CD14-positive monocyte (primary cell): ENCODE measurements around the gene ARHGAP18. TPM values are rescaled to one million over a fixed set of nuclear protein-coding genes. Genes with fewer than 3 reads are reported as not detected.

Experiments
- DNase-seq, 3 donors: peaks; one replicate each; pipeline ENCODE4 v3.0.0-alpha.2; 2011 to 2022
- H2AFZ ChIP-seq: 2 replicates; pipeline ENCODE4 v1.6.0; 2012; ENCODE audit warnings: mild to moderate bottlenecking, low read depth, low read length, inconsistent platforms; ENCODE audit not compliant: insufficient read depth, poor library complexity, severe bottlenecking
- H3K27ac ChIP-seq, 2 donors: 1 replicate in 1 of 2; 2 replicates in 1 of 2; pipeline ENCODE4 v1.5.1; 2012 to 2013; ENCODE audit warnings: low read length in 2 of 2, control low read depth in 1 of 2, inconsistent platforms in 1 of 2, low read depth in 1 of 2, mild to moderate bottlenecking in 1 of 2
- H3K27me3 ChIP-seq, 2 donors: one replicate each; pipeline versions ENCODE4 v1.6.0 to v1.6.1; 2011 to 2013; ENCODE audit warnings: low read length in 2 of 2; ENCODE audit not compliant: control insufficient read depth in 2 of 2, insufficient read depth in 2 of 2
- H3K36me3 ChIP-seq, 2 donors: replicated peaks in 1 of 2; 1 replicate in 1 of 2; 2 replicates in 1 of 2; pipeline versions ENCODE4 v1.5.1 to v1.6.1; 2012 to 2013; ENCODE audit warnings: low read length in 2 of 2, control low read depth in 1 of 2, inconsistent platforms in 1 of 2, mild to moderate bottlenecking in 1 of 2; ENCODE audit not compliant: insufficient read depth in 2 of 2, control insufficient read depth in 1 of 2
- H3K4me1 ChIP-seq, 2 donors: 1 replicate in 1 of 2; 2 replicates in 1 of 2; pipeline versions ENCODE4 v1.5.1 to v1.6.1; 2012 to 2013; ENCODE audit warnings: low read length in 2 of 2, control low read depth in 1 of 2, inconsistent platforms in 1 of 2, mild to moderate bottlenecking in 1 of 2, moderate library complexity in 1 of 2; ENCODE audit not compliant: insufficient read depth in 2 of 2, control insufficient read depth in 1 of 2
- H3K4me2 ChIP-seq: replicated peaks from 2 replicates; pipeline ENCODE3; 2012; ENCODE audit warnings: low read length, moderate library complexity, mild to moderate bottlenecking; ENCODE audit not compliant: poor library complexity, severe bottlenecking; ENCODE audit errors: extremely low read depth
- H3K4me3 ChIP-seq, 3 experiments: fragments of 200-600 bp in 1 of 3; sonication (generic) in 1 of 3; replicated peaks in 1 of 3; 1 replicate in 2 of 3; 2 replicates in 1 of 3; pipeline ENCODE4 v1.5.1; 2011 to 2013; ENCODE audit warnings: low read length in 3 of 3, mild to moderate bottlenecking in 3 of 3, control low read depth in 2 of 3, low read depth in 2 of 3, inconsistent platforms in 1 of 3, moderate library complexity in 1 of 3
- H3K79me2 ChIP-seq: 2 replicates; pipeline ENCODE4 v1.6.0; 2012; ENCODE audit warnings: mild to moderate bottlenecking, control low read depth, inconsistent platforms, low read length, moderate library complexity; ENCODE audit not compliant: insufficient read depth
- H3K9ac ChIP-seq: 2 replicates; pipeline ENCODE4 v1.6.0; 2017; ENCODE audit warnings: low read length, mild to moderate bottlenecking; ENCODE audit not compliant: insufficient read depth, poor library complexity, severe bottlenecking
- H3K9me3 ChIP-seq, 2 donors: replicated peaks in 1 of 2; 1 replicate in 1 of 2; 2 replicates in 1 of 2; pipeline versions ENCODE4 v1.5.1 to v1.6.1; 2012 to 2013; ENCODE audit warnings: low read length in 2 of 2, control low read depth in 1 of 2; ENCODE audit not compliant: control insufficient read depth in 1 of 2, insufficient read depth in 1 of 2
- H4K20me1 ChIP-seq: 2 replicates; pipeline ENCODE4 v1.6.0; 2012; ENCODE audit warnings: mild to moderate bottlenecking, low read length, control low read depth, moderate library complexity; ENCODE audit not compliant: insufficient read depth
- H3K27ac Mint-ChIP-seq, 7 donors: one replicate each; pipeline ENCODE4 v1.8.0; 2020; ENCODE audit warnings: mild to moderate bottlenecking in 7 of 7, mixed read lengths in 7 of 7, moderate library complexity in 6 of 7, inconsistent platforms in 2 of 7
- H3K27me3 Mint-ChIP-seq, 3 donors: one replicate each; pipeline ENCODE4 v1.8.0; 2021 to 2022; ENCODE audit warnings: low read depth in 3 of 3, mild to moderate bottlenecking in 3 of 3, mixed read lengths in 3 of 3, moderate library complexity in 3 of 3, inconsistent platforms in 1 of 3
- H3K36me3 Mint-ChIP-seq, 2 donors: one replicate each; pipeline ENCODE4 v1.8.0; 2020; ENCODE audit warnings: mixed read lengths in 2 of 2, inconsistent platforms in 1 of 2, mild to moderate bottlenecking in 1 of 2
- H3K4me1 Mint-ChIP-seq: one replicate; pipeline ENCODE4 v1.8.0; 2020; ENCODE audit warnings: mild to moderate bottlenecking, mixed read lengths
- H3K4me3 Mint-ChIP-seq, 2 donors: one replicate each; pipeline ENCODE4 v1.8.0; 2020; ENCODE audit warnings: mild to moderate bottlenecking in 2 of 2, mixed read lengths in 2 of 2, moderate library complexity in 1 of 2
- H3K9me3 Mint-ChIP-seq, 7 donors: one replicate each; pipeline ENCODE4 v1.8.0; 2020 to 2022; ENCODE audit warnings: mixed read lengths in 7 of 7, mild to moderate bottlenecking in 6 of 7, moderate library complexity in 6 of 7, inconsistent platforms in 2 of 7
- WGBS: methylation state at CpG from one replicate; pipeline ENCODE4 v1.1.5; 2013; ENCODE audit warnings: missing lambda C conversion rate; ENCODE audit not compliant: insufficient coverage; 5-methylcytosine and 5-hydroxymethylcytosine counted together
- intact Hi-C, 2 donors: fragments of 100-400 bp; cut with micrococcal nuclease; formaldehyde crosslinking; loops; one replicate each; pipeline versions ENCODE4 v1.15.0 to v1.15.1; 2023
- polyA plus RNA-seq, 3 donors: library from polyadenylated mRNA; depleted of rRNA in 1 of 3; unstranded in 2 of 3; stranded (reverse) in 1 of 3; fragments of 300-500 nt in 2 of 3; fragments of >200 nt in 1 of 3; fragmentation: Illumina TruSeq in 2 of 3; gene quantifications; 1 replicate in 2 of 3; 2 replicates in 1 of 3; pipeline ENCODE4 v1.2.3, GENCODE V29; 2012 to 2021
- TF ChIP-seq, protein P1 (sequence below): fragments of 200-600 bp; IDR thresholded peaks from one replicate; pipeline ENCODE4 v1.8.0; 2022; ENCODE audit warnings: antibody characterized with exemption, mild to moderate bottlenecking

ARHGAP18 gene
- polyA plus RNA-seq, 3 donors, result 3.7 to 5.6 (median 3.8) TPM

DNA sequence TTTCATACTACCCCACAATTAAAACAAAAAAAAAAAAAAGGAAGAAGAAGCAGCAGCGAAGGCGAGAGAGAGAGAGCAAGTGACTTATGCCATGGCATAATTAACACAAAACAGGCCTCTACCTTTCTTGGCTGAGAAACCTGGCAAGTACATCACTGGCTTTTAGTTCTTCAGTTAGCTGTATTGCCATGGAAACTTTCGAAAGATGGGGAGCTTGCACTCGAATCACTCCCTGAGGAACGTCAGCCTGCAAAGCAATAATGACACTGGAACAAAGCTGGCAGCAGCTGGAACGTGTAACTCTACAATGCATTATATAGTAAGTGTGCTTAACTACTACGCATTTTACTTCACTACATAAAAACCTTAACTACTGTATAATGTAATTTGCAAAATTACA lies 126.1 kb downstream of the ARHGAP18 start:
- H3K9me3 ChIP-seq, result no peaks in the 10 kb centered on the region
- H3K4me2 ChIP-seq, result no peak overlapping the region
- intact Hi-C loops, result no loop called here
- H3K79me2 ChIP-seq, result no peaks in the 10 kb centered on the region
- no peak overlapping the region for H3K27ac ChIP-seq
- H3K36me3 Mint-ChIP-seq, result peaks cover 6 to 29% of the 10 kb centered on the region in 2 donors
- H3K27ac Mint-ChIP-seq, result peak overlapping the region in 1 of 7 donors; percentile 37
- no peak overlapping the region for H2AFZ ChIP-seq
- peaks cover 0 to 5% of the 10 kb centered on the region in 2 donors for H3K36me3 ChIP-seq
- H3K9me3 Mint-ChIP-seq, result peaks cover 0 to 8% (median 4%) of the 10 kb centered on the region in 7 donors
- H3K27me3 Mint-ChIP-seq, result no peaks in the 10 kb centered on the region
- no peaks in the 10 kb centered on the region for H3K4me1 Mint-ChIP-seq
- DNase-seq, result no peak
- H3K4me3 Mint-ChIP-seq, result no peak overlapping the region
- H3K9ac ChIP-seq, result no peak overlapping the region
- H4K20me1 ChIP-seq, result no peaks in the 10 kb centered on the region
- TF ChIP-seq, protein P1, sequence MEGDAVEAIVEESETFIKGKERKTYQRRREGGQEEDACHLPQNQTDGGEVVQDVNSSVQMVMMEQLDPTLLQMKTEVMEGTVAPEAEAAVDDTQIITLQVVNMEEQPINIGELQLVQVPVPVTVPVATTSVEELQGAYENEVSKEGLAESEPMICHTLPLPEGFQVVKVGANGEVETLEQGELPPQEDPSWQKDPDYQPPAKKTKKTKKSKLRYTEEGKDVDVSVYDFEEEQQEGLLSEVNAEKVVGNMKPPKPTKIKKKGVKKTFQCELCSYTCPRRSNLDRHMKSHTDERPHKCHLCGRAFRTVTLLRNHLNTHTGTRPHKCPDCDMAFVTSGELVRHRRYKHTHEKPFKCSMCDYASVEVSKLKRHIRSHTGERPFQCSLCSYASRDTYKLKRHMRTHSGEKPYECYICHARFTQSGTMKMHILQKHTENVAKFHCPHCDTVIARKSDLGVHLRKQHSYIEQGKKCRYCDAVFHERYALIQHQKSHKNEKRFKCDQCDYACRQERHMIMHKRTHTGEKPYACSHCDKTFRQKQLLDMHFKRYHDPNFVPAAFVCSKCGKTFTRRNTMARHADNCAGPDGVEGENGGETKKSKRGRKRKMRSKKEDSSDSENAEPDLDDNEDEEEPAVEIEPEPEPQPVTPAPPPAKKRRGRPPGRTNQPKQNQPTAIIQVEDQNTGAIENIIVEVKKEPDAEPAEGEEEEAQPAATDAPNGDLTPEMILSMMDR, result no peak
- no peaks in the 10 kb centered on the region for H3K4me1 ChIP-seq
- no peak overlapping the region for H3K4me3 ChIP-seq
- H3K27me3 ChIP-seq, result no peaks in the 10 kb centered on the region
- 100% methylated on average over 1 of the region's 7 CpGs for WGBS

DNA sequence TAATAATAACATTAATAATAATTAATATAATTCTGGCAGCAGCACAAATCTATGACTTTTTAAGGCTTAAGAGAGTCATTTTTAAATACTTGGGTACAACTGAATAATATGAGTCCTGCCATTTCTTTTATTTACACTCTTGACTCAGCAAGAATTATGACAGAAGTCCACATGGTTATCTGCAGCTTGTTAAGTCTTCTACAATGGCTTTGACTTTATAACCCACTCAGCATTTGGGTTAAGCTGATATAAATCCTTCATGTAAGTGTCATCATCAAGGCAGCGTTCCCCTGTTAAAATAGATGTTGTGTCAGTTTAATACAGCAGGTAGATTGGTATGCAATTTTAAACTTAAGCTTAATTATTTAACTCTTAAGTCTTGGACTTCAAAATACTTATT lies 131.7 kb downstream of the ARHGAP18 start:
- intact Hi-C loops, result loop anchor here in 1 of 2 donors (10.0 kb wide), 1 partner anchor 204 kb away; no protein-coding TSS in a partner anchor
- no peak overlapping the region for H3K4me2 ChIP-seq
- Mint-ChIP-seq H3K27ac (no peak overlapping the region), H3K9me3 (peaks cover 0 to 2% (median 0%) of the 10 kb centered on the region in 7 donors), H3K36me3 (peaks cover 2 to 22% of the 10 kb centered on the region in 2 donors), H3K27me3 (no peaks in the 10 kb centered on the region), H3K4me1 (peaks cover 6% of the 10 kb centered on the region), H3K4me3 (no peak overlapping the region)
- TF ChIP-seq, protein P1, result no peak
- H3K27ac ChIP-seq, result no peak overlapping the region
- H3K36me3 ChIP-seq, result peaks cover 0 to 11% of the 10 kb centered on the region in 2 donors
- whole genome bisulfite sequencing, result no CpG with 5 or more reads among the region's 1 CpG
- H3K9ac ChIP-seq, result no peak overlapping the region
- H3K4me3 ChIP-seq, result no peak overlapping the region
- DNase-seq, result no peak
- H3K27me3 ChIP-seq, result no peaks in the 10 kb centered on the region
- H3K4me1 ChIP-seq, result no peaks in the 10 kb centered on the region
- no peaks in the 10 kb centered on the region for H3K9me3 ChIP-seq
- H2AFZ ChIP-seq, result no peak overlapping the region
- H4K20me1 ChIP-seq, result no peaks in the 10 kb centered on the region
- no peaks in the 10 kb centered on the region for H3K79me2 ChIP-seq
